Activated CD4-positive, CD25-positive, alpha-beta regulatory T cell treated with anti-CD3 and anti-CD28 coated beads, Interleukin-2, amount 50 U/mL, for 72 hours (primary cell): ENCODE data around the gene PSMA2.

Source experiments
- DNase-seq: peaks from one replicate; pipeline ENCODE4 v3.0.0; 2021

PSMA2 gene

DNA sequence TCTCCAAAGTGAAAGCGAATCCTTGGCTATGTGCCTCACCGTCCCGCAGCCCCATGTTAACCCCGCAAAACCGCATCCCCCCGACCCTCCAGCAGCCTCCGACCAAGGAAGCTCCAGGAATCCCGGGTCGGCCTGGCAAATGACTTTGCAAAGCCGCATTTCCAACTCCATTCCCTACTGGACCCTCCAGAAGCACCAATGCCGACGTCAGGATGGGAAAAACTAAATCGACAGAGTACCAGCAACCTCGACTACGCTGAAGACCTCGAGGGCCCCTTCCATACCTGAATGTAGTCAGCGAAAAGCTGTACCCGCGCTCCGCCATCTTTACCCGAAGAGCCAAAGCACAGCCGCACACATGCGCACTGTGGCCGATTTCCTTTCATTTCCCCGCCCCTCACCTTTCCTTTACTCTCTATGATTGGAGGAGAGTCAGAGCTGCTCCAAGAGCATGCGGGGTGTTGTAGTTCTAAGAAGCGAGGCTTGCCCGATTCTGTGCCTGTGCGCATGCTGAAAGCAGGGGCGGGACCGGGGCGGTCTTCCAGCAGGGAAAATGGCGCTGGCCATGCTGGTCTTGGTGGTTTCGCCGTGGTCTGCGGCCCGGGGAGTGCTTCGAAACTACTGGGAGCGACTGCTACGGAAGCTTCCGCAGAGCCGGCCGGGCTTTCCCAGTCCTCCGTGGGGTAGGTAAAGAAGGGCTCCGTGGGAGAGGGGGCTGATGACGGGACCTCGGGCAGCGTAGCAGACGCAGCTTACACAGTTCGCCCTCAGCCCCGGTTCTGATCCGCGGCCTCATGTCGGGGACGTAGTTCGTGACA lies at the start of gene PSMA2, which contains the start of gene MRPL32:
Gene PSMA2 (minus strand): TSS at position 341 of the 818 bp plus-strand sequence. CDS start 16 bp downstream, at position 325.
Gene MRPL32 (plus strand): TSS at position 543 of the 818 bp plus-strand sequence. CDS start 11 bp downstream, at position 554.
- peak; percentile 90 for DNase-seq

DNA sequence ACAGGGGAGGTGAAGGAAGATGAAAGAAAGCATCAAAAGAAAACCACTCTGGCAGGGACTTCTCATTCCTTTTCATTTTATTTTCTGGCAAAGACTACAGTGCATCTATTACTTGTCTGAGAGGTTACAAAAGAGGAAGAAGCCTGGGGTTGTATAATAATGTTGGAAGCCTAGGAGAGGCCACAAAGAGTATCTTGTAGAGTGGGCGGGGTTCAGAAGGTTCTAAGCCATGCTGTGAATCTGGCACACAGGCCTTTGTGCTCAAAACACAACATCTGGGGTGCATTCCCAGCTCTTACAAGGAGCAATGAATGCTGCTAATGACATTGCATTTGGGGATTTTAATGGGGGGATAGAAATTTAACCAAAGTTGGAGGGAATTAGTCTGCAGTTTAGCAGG lies 49.6 kb upstream of the PSMA2 start:
- DNase-seq, result no peak

GRCh38 chr7:42980514-42980913 lies 48.5 kb upstream of the PSMA2 start:
- no peak for DNase-seq

DNA sequence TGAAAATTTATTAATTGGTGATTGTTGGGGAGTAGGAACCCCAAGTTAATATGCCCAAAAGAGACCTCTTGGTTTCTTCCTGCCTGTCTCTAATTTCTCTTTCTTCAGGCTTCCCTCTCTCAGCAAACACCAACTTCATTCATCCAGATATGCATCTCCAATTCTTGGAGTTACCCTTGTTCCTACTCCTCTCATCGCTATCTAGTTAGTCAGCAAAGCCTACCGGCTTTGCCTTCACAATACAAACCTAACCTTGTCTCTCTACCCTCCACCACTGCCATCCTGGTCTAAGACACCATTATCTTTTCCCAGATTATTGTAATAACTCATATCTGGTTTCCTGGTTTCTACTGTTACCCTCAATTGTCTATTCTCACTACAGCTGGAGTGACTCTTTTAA lies 48.1 kb upstream of the PSMA2 start:
- no peak for DNase-seq

GRCh38 chr7:42978496-42978895 lies 46.5 kb upstream of the PSMA2 start:
- no peak for DNase-seq

GRCh38 chr7:42976371-42976770 lies 44.4 kb upstream of the PSMA2 start:
- DNase-seq, result no peak

- DNase-seq, result no peak
Measured at GRCh38 chr7:42972699-42973500, 40.9 kb upstream of the PSMA2 start.

- no peak for DNase-seq
Measured at GRCh38 chr7:42967391-42967790, 35.4 kb upstream of the PSMA2 start.

GRCh38 chr7:42964849-42965805 lies 33.2 kb upstream of the PSMA2 start:
- DNase-seq, result no peak

- DNase-seq, result no peak
Measured at GRCh38 chr7:42964293-42964692, 32.3 kb upstream of the PSMA2 start.

DNA sequence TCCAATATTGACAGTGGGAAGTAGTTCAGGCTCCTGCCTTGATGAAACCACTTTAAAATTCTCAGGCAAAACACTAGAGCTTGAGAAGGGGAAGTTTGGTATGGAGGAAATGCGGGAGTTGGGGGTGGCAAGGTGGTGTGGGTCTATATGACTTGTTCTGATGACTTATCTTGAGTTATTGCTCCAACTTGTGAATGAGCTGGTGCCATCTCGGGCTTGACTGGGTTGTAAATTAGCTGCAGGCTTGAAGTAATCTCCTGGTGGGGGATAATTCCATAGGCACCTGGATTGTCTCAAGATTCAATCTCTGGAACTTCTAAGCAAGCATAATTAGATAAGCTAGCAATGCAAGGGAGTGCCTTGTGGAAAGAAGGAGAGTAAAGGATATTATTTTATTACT lies 29.2 kb upstream of the PSMA2 start:
- no peak for DNase-seq

DNA sequence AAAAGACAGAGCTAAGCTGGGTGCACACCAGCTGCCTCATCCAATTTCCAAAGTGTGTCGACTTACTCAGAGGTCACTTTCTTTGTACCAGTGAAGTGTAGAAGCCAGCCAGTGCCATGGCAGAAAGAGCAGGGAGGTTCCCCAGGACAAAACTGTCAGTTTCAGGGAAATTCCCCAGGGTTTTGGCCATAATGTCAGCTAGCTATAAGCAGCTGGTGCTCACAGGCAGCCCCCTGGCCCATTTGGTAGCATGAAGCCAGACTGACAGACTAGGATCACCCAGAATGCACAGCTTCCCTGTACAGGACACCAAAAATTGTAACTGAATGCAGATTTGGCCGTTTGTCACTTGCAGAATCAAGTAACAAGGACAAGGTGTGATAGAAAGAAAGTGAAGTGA lies 28.8 kb upstream of the PSMA2 start:
- DNase-seq, result no peak

DNA sequence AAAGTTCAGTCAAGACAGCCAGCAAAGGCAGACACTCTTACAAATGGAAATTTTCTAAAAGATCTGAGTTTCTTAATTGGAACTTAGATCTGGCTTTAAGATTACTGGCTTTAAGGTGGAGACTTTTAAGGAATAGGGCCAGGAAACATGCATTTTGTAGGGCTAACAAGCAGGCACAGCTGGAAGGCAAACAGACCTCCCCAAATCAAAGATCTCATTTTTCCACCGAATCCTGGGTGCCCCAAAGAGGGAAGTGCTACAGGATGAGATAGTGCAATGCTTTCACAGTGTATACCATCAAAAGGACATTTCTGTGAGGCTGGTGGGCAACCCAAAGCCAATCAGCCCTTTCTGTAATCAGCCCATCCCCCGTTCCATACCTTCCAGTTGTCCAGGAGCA lies 27.6 kb upstream of the PSMA2 start:
- DNase-seq, result no peak

GRCh38 chr7:42956062-42956461 lies 24.1 kb upstream of the PSMA2 start:
- no peak for DNase-seq

DNA sequence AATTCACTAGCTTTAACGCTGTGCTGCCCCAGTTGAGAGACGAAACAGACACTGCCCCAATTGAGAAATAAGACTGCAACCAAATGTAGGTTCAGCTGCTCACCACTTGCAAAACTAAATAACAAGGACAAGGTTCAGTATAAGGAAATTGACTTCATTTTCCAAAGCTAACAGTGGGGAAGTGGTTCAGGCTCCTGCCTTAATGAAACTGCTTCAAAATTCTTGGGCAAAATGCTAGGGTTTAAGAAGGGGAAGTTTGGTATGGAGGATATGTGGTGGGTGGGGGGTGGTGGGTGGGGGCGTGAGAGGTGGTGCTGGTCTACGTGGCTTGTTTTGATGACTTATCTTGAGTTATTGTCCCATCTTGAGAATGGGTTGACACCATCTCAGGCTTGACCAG lies 22.0 kb upstream of the PSMA2 start:
- DNase-seq, result no peak

DNA sequence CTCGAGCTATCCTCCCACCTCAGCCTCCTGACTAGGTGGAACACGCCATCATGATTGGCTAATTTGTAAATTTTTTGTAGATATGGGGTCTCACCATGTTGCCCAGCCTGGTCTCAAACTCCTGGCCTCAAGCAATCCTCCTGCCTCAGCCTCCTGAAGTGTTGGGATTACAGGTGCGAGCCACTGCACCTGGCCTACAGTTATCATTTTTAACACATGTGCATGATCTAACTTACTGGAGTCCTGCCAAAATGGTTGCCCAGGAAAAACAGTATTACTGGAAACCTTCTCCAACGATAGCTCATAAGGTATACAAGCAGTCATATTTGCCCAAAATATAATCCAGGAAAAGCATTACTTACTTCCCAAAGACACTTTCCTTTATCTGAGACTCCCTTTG lies 20.4 kb upstream of the PSMA2 start:
- DNase-seq, result no peak

- DNase-seq, result no peak
Measured at GRCh38 chr7:42950417-42950816, 18.4 kb upstream of the PSMA2 start.

GRCh38 chr7:42947521-42947920 lies 15.5 kb upstream of the PSMA2 start:
- no peak for DNase-seq

- DNase-seq, result no peak
Measured at GRCh38 chr7:42946627-42946950, 14.6 kb upstream of the PSMA2 start.

GRCh38 chr7:42945821-42946626 lies 14.1 kb upstream of the PSMA2 start:
- DNase-seq, result no peak

DNA sequence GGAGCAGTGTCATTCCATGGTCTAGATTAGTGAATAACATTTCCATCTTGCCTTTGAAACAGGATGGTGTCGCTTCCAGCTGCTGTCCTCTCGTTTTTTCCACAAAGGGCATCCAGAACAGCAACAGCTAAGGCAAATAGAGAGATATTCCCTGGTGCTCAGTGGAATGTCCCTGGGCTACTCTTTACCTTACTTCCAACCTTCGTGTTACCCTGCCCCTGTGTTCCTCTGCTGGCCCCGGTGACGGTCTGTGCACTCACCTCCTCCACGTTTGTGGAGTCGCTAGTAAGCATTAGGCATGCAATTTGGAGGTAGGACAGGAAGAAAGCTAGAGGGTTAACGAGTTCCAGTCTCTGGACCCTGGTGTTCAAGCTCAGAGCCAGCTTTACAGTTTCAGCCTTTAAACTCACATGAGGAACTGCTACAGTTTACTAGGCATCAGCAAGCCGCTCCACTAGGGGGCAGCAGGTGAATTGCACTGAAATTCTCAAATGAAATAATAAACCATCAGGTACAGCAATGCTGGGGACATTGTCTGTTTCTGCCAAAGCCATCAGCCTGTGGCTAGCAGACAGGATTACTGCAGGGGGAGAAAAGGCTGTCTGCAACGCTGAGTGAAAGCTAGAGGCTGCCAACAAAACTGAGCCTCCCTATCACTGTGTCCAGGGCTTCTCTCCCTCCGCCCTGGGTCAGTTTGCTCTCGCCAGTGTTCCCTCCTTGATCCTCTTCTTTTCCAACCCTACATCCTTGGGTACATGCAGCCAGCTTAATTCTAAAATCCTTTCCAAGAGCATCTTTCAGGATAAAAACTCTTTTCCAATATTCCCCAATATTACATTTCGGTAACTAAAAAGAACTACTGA lies 9.2 kb upstream of the PSMA2 start:
- peak; percentile 74 for DNase-seq
